Right ventricle myocardium superior (tissue), 1 donor: Measurements from ENCODE around the gene STAP2. TPM values are rescaled to one million over a fixed set of nuclear protein-coding genes. Genes with fewer than 3 reads are reported as not detected.
A peak's percentile ranks its signal among the peaks of the same experiment; 100 is the strongest.
"Not testable (repeated sequence)": the region's sequence is repeated elsewhere in the genome, so short reads cannot be mapped to it uniquely, and the experiment has no call there.

ENCODE experiments used
- ATAC-seq: fragments of 200-7000 bp; cut with Tn5 transposase; one replicate; pipeline ENCODE4 v1.9.1; 2020; ENCODE audit warnings: mild to moderate bottlenecking; ENCODE audit not compliant: poor library complexity
- DNase-seq: peaks from one replicate; pipeline ENCODE4 v3.0.0-alpha.2; 2020
- intact Hi-C: fragments of 100-400 bp; cut with DNase I; formaldehyde crosslinking; loops from one replicate; pipeline ENCODE4 v1.11.2; 2022
- total RNA-seq: library from RNA; stranded (reverse); fragmentation: NEBNext Ultra II Directional; extraction: Animal tissue kit (Norgen Biotek cat#: 25700); gene quantifications from one replicate; pipeline ENCODE4 v1.2.1, GENCODE V29; 2021
- donor health status: DM: no; HTN: yes; CAD: no; lungs with severe emphysema.

STAP2 gene
- total RNA-seq, 1 donor from 2014 or later = 1.6 TPM

- no peak for ATAC-seq
- no peak for DNase-seq
- intact Hi-C loops = no loop called here
These were observed 22.8 kb upstream of the STAP2 start for GRCh38 chr19:4361152-4362046.

- ATAC-seq = no peak
- DNase-seq = no peak
- intact Hi-C loops = no loop called here
These were observed 22.1 kb upstream of the STAP2 start for GRCh38 chr19:4360641-4361151.

GRCh38 chr19:4360081-4360569, 21.5 kb upstream of the STAP2 start:
- intact Hi-C loops = no loop called here
- ATAC-seq (no peak), DNase-seq (no peak)

GRCh38 chr19:4359627-4360000, 21.0 kb upstream of the STAP2 start:
- DNase-seq (no peak), ATAC-seq (no peak)
- intact Hi-C loops = no loop called here

GRCh38 chr19:4358709-4359626, 20.3 kb upstream of the STAP2 start:
- intact Hi-C loops = no loop called here
- ATAC-seq (no peak), DNase-seq (no peak)

GRCh38 chr19:4357921-4358326, 19.3 kb upstream of the STAP2 start:
- DNase-seq (no peak), ATAC-seq (no peak)
- intact Hi-C loops = no loop called here

GRCh38 chr19:4357095-4357797, 18.6 kb upstream of the STAP2 start:
- ATAC-seq = no peak
- no peak for DNase-seq
- intact Hi-C loops = no loop called here

GRCh38 chr19:4354897-4355296, 16.3 kb upstream of the STAP2 start:
- ATAC-seq (no peak), DNase-seq (no peak)
- intact Hi-C loops = no loop called here

GRCh38 chr19:4354282-4354681, 15.7 kb upstream of the STAP2 start:
- ATAC-seq (no peak), DNase-seq (no peak)
- intact Hi-C loops = no loop called here

- peak; percentile 63 for ATAC-seq
These were observed 14.1 kb upstream of the STAP2 start for GRCh38 chr19:4352701-4353121.

GRCh38 chr19:4350726-4351125, 12.1 kb upstream of the STAP2 start:
- intact Hi-C loops = no loop called here
- DNase-seq (no peak), ATAC-seq (no peak)

More at GRCh38 chr19:4352701-4353121, 14.1 kb upstream of the STAP2 start:
- peak; percentile 63 for DNase-seq
- intact Hi-C loops = no loop called here

GRCh38 chr19:4350111-4350510, 11.5 kb upstream of the STAP2 start:
- ATAC-seq (no peak), DNase-seq (no peak)
- intact Hi-C loops = no loop called here

- DNase-seq, ATAC-seq, intact Hi-C loops: not testable (repeated sequence)
These were observed 10.6 kb upstream of the STAP2 start for GRCh38 chr19:4349225-4349624.

- intact Hi-C loops = no loop called here
These were observed 8.9 kb upstream of the STAP2 start for GRCh38 chr19:4347521-4347920.

GRCh38 chr19:4346020-4346383, 7.4 kb upstream of the STAP2 start:
- DNase-seq (no peak), ATAC-seq (no peak)
- intact Hi-C loops = no loop called here

More at GRCh38 chr19:4347521-4347920, 8.9 kb upstream of the STAP2 start:
- DNase-seq = no peak
- no peak for ATAC-seq

GRCh38 chr19:4345342-4346019, 6.9 kb upstream of the STAP2 start:
- no peak for DNase-seq
- no peak for ATAC-seq
- intact Hi-C loops = no loop called here

GRCh38 chr19:4343370-4344307, 5.0 kb upstream of the STAP2 start, which contains the start of gene MPND:
TSS of gene MPND (plus strand) at chr19:4343562. CDS start at chr19:4343594, 32 bp downstream.
- ATAC-seq (peak; percentile 93), DNase-seq (peak; percentile 97)
- intact Hi-C loops = no loop called here
